Neural cell (in vitro differentiated cells): ENCODE data around the gene ICA1.

ENCODE experiments used
- CTCF ChIP-seq: fragments of 450-650 bp; IDR thresholded peaks from 2 replicates; pipeline ENCODE4 v1.5.1; 2014; ENCODE audit warnings: antibody characterized with exemption, mild to moderate bottlenecking, moderate library complexity; ENCODE audit not compliant: poor library complexity, severe bottlenecking
- EP300 ChIP-seq: fragments of 450-650 bp; conservative IDR thresholded peaks from 2 replicates; pipeline ENCODE4 v1.6.1; 2014; ENCODE audit warnings: antibody characterized with exemption, mild to moderate bottlenecking, moderate library complexity; ENCODE audit not compliant: poor library complexity, severe bottlenecking
- EZH2 ChIP-seq: fragments of 200-600, 300-800 bp; shearing (Covaris generic), sonication (generic); IDR thresholded peaks from 2 replicates; pipeline ENCODE4 v1.6.1; 2014; ENCODE audit warnings: antibody characterized with exemption, low read length, borderline replicate concordance, mild to moderate bottlenecking; ENCODE audit not compliant: insufficient read depth, poor library complexity, severe bottlenecking
- MXI1 ChIP-seq: fragments of 450-650 bp; conservative IDR thresholded peaks from 2 replicates; pipeline ENCODE4 v1.6.1; 2014; ENCODE audit warnings: antibody characterized with exemption, mild to moderate bottlenecking; ENCODE audit not compliant: poor library complexity, severe bottlenecking
- POLR2AphosphoS5 ChIP-seq: IDR thresholded peaks from 2 replicates; pipeline ENCODE4 v1.6.1; 2012
- RAD21 ChIP-seq: fragments of 450-650 bp; conservative IDR thresholded peaks from 2 replicates; pipeline ENCODE4 v1.6.1; 2014; ENCODE audit warnings: antibody characterized with exemption, mild to moderate bottlenecking, moderate library complexity
- REST ChIP-seq: IDR thresholded peaks from 2 replicates; pipeline ENCODE4 v1.6.1; 2012; ENCODE audit warnings: borderline replicate concordance
- SMC3 ChIP-seq: fragments of 450-650 bp; conservative IDR thresholded peaks from 2 replicates; pipeline ENCODE4 v1.6.1; 2014; ENCODE audit warnings: antibody characterized with exemption, mild to moderate bottlenecking, moderate library complexity; ENCODE audit not compliant: poor library complexity
- TAF1 ChIP-seq: IDR thresholded peaks from 2 replicates; pipeline ENCODE4 v1.6.1; 2012; ENCODE audit warnings: low read depth

GRCh38 chr7:8216334-8216690, 45.7 kb downstream of the ICA1 start:
- no peak for TF ChIP-seq RAD21
- no peak for TF ChIP-seq CTCF
- TF ChIP-seq POLR2AphosphoS5 = no peak
- TF ChIP-seq REST = no peak
- no peak for TF ChIP-seq EP300
- TF ChIP-seq EZH2 = no peak
- TF ChIP-seq TAF1 = no peak
- no peak for TF ChIP-seq MXI1
- no peak for TF ChIP-seq SMC3
